PC-3 (cell line): ENCODE data around the gene SMARCAL1.

Source experiments
- EZH2 ChIP-seq: fragments of 300-600 bp; sonication (generic); IDR thresholded peaks from one replicate; pipeline ENCODE4 v1.6.1; 2017; ENCODE audit warnings: antibody characterized with exemption, mild to moderate bottlenecking, low read length; ENCODE audit not compliant: unreplicated experiment
- TF ChIP-seq, protein P1 (sequence below): fragments of 300-600 bp; sonication (generic); conservative IDR thresholded peaks from 2 replicates; pipeline ENCODE4 v1.5.1; 2017; ENCODE audit warnings: antibody characterized with exemption, low read depth, mild to moderate bottlenecking, low read length

DNA sequence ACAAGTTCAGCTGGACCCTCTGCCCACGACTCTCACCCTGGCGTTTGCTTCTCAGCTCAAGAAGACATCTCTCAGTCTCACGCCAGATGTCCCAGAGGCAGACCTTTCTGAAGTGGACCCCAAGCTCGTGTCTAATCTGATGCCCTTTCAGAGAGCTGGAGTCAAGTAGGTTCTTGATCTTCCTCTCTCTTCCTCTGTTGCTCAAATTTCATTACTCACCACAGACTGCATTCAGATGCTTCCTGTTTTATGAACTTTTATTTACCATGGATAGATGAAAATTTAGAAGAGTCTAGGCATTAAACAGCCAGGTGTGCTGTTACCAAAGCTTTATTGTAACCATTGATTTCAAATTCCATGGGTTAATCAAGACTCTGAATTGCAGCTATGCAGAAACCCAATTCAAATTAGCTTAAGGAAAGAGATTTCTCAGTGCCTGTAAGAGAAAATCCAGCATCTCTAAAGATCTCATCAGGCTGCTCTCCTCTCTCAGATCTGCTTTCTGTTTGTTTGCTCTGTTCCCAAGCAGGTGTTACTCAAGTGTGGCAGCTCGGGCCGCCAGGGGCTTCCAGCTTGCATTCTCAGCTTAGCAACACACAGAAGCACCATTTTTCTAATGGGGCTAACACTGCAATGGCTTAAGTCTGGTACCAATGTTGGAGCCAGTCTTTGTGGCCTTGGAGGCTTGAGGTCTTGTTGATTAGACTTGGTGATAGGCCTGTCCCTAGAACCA, 16.5 kb downstream of the SMARCAL1 start:
- TF ChIP-seq, protein P1, sequence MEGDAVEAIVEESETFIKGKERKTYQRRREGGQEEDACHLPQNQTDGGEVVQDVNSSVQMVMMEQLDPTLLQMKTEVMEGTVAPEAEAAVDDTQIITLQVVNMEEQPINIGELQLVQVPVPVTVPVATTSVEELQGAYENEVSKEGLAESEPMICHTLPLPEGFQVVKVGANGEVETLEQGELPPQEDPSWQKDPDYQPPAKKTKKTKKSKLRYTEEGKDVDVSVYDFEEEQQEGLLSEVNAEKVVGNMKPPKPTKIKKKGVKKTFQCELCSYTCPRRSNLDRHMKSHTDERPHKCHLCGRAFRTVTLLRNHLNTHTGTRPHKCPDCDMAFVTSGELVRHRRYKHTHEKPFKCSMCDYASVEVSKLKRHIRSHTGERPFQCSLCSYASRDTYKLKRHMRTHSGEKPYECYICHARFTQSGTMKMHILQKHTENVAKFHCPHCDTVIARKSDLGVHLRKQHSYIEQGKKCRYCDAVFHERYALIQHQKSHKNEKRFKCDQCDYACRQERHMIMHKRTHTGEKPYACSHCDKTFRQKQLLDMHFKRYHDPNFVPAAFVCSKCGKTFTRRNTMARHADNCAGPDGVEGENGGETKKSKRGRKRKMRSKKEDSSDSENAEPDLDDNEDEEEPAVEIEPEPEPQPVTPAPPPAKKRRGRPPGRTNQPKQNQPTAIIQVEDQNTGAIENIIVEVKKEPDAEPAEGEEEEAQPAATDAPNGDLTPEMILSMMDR = no peak
- TF ChIP-seq EZH2 = no peak
